Measurements from ENCODE around the gene WDR70. TPM values are rescaled to one million over a fixed set of nuclear protein-coding genes. Genes with fewer than 3 reads are reported as not detected.
"Not testable (repeated sequence)": the region's sequence is repeated elsewhere in the genome, so short reads cannot be mapped to it uniquely, and the experiment has no call there.

Gene WDR70
- polyA plus RNA-seq (ENCODE audit: insufficient read length in 10 of 10) = 10 to 100 TPM; 23.1 to 38.8 (median 30.1) TPM
- long read RNA-seq, donor 1, partial matches to known transcripts = 0 of 3 reads
- long read RNA-seq, donor 1, other reads (novel, unspliced or antisense) = 0 of 3 reads
- long read RNA-seq, donor 2, partial matches to known transcripts = 0 of 5 reads
- long read RNA-seq, donor 2, other reads (novel, unspliced or antisense) = 0 of 5 reads
- long read RNA-seq, donor 3 = 0 reads
- long read RNA-seq, donor 4, partial matches to known transcripts = 0 of 2 reads
- long read RNA-seq, donor 4, other reads (novel, unspliced or antisense) = 0 of 2 reads
- long read RNA-seq, donor 5, partial matches to known transcripts = 0 of 3 reads
- long read RNA-seq, donor 5, other reads (novel, unspliced or antisense) = 0 of 3 reads
- long read RNA-seq, donor 6, partial matches to known transcripts = 0 of 5 reads
- long read RNA-seq, donor 6, other reads (novel, unspliced or antisense) = 0 of 5 reads
- long read RNA-seq, donor 7, partial matches to known transcripts = 0 of 4 reads
- long read RNA-seq, donor 7, other reads (novel, unspliced or antisense) = 0 of 4 reads
- long read RNA-seq, donor 8, partial matches to known transcripts = 0 of 5 reads
- long read RNA-seq, donor 8, other reads (novel, unspliced or antisense) = 0 of 5 reads
- long read RNA-seq, donor 9 = 0 reads

DNA sequence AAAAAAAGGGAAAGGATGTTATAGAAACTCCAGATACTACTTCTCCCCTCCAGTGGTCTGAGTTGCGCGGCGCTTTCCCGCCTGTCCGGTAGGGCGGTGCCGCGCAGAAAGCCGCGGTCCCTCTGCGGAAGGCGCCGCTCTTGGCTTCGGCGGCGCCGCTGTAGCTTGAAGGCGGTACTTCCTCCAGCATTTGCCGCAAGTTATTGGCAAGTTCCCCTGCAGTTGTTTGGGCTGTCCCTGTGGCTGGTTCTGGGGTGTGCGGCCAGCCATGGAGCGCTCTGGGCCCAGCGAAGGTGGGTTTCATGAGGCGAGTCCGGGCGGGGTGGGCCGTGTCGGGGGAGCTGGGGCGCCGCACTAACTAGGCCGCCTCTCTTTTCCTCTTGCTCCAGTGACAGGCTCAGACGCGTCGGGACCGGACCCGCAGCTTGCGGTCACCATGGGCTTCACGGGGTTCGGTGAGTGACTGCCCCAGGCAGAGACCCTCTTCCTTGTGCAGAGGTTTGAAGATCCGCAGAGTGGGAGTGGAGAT is at the start of gene WDR70:
Gene WDR70 (plus strand): TSS at position 219 of the 529 bp plus-strand sequence. CDS start 50 bp downstream, at position 269.
- peak; percentile 88 to 96 (median 94) for DNase-seq

DNA sequence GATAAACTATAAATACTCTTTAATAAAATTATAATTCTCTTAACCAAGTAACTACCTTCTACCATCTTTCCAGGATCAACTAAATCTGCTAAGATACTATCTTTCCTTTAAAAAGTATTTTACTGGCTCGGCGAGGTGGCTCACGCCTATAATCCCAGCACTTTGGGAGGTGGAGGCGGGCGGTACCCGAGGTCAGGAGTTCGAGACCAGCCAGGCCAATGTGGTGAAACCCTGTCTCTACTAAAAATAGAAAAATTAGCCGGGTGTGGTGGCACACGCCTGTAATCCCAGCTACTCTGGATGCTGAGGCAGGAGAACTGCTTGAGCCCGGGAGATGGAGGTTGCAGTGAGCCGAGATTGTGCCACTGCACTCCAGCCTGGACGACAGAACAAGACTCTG is 44.4 kb upstream of the WDR70 start:
- not testable (repeated sequence) for DNase-seq

DNA sequence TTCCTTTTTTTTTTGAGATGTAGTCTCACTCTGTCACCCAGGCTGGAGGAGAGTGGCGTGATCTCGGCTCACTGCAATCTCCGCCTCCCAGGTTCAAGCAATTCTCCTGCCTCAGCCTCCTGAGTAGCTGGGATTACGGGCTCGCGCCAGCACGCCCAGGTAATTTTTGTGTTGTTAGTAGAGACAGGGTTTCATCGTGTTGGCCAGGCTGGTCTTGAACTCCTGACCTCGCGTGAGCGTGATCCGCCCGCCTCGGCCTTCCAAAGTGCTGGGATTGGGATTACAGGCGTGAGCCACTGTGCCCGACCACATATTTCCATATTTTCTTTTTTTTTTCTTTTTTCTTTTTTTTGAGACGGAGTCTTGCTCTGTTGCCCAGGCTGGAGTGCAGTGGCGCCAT is 36.4 kb upstream of the WDR70 start:
- not testable (repeated sequence) for DNase-seq

DNA sequence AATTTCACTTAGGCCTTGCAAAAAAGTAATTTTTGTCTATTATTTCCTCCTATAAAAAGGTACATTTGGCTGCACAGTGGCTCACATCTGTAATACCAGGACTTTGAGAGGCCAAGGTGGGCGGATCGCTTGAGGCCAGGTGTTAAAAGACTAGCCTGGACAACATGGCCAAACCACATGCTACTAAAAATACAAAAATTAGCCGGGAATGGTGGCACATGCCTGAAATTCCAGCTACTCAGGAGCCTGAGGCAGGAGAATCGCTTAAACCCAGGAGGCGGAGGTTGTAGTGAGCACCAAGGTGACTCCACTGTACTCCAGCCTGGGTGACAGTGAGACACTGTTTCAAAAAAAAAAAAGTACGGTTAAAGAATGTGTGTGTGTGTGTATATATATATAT is 24.0 kb upstream of the WDR70 start:
- no peak for DNase-seq

DNA sequence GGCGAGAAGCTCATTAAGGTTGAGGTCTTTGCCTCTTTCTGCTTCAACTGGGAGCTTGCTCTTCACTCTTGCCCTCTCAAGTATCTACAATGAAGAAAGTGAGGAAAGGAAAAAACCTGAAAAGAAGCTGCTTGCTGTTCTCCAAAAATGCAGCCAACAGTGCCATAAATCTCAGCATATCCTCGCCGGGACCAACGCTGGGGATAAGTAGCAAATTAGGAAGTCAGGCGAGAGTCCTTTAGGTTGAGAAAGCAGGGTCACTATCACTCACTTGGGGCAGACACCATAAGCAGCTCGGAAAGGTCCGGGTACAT is 8.6 kb upstream of the WDR70 start:
- DNase-seq = peak in 1 of 3 donors; percentile 8

DNA sequence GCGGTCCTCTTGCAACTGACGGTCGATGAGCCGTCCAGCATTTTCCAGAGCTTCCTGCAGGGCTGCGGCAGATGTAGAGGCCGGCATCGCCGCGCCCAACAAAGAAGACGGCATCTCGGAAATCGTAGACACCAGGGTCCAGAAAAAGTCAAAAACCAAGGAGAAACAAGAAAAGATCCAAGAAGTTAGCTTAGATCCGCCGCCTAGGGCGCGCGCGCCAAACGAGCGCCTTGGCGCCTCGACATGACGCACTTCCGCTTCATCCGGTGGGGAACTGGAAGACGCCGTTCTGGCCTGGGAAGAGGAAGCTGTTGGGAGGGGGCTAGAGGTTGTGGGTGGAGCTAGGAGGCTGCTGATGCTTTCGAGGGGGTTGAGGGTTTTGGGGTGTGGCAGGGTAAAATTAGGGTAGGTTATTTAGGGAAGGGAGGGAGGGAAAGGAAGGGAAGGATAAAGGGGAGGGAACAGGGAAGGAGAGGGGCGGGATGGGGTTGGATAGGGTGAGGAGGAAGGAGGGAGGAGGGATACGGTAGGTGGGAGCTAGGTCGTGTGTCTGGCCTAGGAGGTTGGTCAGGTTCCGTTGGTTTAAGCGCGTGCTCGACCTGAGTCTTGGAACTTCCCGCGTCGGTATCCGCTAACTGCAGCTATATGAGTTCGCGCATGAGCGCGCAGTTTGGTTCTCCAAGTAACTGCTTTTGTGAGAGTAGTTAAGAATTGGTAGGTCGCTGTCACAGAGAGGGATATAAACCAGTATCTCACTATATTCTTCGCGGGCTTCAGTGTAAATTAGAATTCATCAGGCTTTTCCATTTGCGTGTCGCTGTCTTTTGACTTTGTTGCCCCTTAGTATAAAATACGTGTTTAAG is 8.0 kb upstream of the WDR70 start, which contains the start of gene NUP155:
Gene NUP155 (minus strand): TSS at position 243 of the 863 bp plus-strand sequence. CDS start 129 bp downstream, at position 114.
- DNase-seq = peak; percentile 95 to 99 (median 98)

DNA sequence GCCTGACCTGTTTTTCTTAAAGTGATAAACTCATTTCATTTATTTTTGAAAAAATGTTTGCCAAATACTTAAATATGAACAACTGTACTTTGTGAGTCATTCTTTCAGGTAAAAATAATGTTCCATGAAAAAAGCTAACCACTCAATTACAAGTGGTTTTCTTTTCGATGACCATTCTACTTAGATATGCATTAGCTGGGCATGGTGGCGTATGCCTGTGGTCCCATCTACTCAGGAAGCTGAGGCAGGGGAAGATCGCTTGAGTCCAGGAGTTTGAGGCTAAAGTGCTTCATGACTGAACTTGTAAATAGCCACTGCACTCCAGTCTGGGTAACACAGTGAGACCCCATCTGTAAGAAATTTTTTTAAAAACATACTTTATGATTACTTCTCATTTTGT is 4.0 kb upstream of the WDR70 start:
- DNase-seq = no peak

DNA sequence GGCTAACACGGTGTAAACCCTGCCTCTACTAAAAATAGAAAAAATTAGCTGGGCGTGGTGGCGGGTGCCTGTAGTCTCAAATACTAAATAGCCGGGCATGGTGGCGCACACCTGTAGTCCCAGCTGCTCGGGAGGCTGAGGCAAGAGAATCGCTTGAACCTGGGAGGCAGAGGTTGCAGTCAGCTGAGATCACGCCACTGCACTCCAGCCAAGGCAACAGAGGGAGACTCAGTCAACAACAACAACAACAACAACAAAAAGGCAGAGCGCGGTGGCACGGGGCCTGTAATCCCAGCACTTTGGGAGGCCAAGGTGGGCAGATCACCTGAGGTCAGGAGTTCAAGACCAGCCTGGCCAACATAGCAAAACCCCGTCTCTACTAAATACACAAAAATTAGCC is 1.1 kb upstream of the WDR70 start:
- not testable (repeated sequence) for DNase-seq

DNA sequence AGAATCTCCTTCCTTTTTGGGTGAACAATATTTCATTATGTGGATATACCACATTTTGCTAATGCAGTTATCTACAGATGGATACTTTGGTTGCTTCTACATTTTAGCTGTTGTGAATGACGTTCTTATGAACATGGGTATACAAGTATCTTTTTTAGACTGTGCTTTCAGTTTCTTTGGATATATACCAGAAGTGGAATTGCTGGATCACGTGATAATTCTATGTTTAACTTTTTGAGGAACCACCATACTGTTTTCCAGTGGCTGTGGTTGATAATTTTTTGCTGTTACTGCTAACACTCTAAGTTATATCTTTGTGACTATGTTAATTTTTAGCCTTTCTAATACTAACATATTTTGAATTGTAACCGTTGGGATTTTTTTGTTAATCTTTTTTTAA is 12.5 kb downstream of the WDR70 start:
- DNase-seq = peak in 1 of 3 donors; percentile 11

DNA sequence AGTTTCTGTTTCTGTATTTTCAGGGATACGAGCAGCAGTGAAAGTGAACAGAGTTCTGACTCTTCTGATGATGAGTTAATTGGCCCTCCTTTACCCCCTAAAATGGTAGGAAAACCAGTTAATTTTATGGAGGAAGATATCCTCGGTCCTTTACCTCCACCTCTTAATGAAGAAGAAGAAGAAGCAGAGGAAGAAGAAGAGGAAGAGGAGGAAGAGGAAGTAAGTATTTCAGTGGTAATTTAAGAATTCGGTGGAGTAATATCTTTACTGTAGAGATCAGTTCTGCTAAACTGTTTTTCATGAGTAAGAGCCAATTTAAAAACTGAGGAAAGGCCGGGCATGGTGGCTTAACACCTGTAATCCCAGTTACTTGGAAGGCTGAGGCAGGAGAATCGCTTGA is 17.2 kb downstream of the WDR70 start:
- no peak for DNase-seq

DNA sequence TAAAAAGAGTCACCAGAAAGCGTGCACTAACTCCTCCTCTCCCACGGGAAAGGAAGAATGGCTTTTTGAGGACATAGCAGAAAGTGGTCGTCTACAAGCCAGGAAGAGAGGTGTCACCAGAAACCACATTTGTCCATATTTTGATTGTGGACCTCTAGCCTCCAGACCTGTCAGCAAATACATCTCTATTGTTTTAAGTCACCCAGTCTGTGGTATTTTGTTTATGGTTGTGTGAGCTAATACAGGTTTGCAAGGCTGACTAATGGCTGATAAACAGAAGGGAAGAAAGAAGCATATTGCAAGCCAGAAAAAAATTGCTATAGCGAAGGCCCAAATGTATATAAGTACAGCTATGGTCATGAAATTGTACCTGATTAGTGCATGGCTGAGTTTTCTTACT is 21.4 kb downstream of the WDR70 start:
- no peak for DNase-seq

DNA sequence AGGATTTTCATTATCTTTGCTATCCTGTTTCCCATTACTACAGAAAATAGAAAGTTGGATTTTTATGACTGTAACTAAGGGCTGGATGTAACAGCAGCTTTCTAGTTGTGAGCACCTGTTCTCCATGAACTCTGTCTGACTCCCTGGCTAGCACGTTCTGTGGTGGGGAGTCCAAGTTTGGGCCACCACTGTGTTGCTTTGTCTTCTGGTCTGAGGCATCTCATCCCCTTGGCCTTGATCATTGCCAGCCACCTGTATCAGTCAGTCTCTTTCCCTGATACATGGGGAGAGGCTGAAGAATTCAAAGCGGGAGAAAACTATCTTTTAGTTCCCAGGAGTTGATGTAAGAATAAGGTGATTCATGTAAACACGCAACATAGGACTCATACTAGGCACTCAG is 33.4 kb downstream of the WDR70 start:
- DNase-seq = peak in 1 of 3 donors; percentile 7

DNA sequence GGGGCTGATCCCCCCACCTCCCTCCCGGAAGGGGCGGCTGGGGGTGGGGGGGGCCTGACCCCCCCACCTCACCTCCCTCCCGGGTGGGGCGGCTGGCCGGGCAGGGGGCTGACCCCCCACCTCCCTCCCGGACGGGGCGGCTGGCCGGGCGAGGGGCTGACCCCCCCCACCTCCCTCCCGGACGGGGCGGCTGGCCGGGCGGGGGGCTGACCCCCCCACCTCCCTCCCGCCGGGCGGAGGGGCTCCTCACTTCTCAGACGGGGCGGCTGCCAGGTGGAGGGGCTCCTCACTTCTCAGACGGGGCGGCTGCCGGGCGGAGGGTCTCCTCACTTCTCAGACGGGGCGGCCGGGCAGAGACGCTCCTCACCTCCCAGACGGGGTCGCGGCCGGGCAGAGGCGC is 36.3 kb downstream of the WDR70 start:
- DNase-seq = not testable (repeated sequence)

DNA sequence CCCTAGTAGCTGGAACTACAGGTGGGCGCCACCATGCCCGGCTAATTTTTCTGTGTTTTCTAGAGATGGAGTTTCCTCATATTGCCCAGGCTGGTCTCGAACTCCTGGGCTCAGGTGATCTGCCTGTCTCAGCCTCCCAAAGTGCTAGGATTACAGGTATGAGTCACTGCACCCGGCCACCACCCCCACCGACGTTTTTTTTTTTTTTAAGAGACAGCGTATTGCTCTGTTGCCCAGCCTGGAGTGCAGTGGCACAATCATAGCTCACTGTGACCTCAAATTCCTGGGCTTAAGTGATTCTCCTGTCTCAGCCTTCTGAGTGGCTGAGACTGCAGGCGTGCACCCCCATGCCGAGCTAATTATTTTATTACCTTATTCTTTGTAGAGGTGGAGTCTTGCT is 38.2 kb downstream of the WDR70 start:
- no peak for DNase-seq

DNA sequence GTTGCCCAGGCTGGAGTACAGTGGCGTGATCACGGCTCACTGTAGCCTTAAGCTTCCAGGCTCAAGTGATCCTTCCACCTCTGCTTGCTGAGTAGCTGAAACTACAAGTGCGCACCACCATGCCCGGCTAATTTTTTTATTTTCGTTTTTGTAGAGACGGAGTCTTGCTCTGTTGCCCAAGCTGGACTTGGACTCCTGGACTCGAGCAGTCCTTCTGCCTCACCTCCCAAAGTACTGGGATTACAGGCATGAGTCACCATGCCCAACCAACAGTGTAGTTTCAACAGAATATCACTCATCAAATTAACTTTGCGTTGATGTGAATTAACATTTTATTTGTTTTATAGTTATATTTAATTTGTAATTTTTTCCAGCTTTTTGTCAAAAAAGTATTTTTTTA is 45.3 kb downstream of the WDR70 start:
- no peak for DNase-seq

DNA sequence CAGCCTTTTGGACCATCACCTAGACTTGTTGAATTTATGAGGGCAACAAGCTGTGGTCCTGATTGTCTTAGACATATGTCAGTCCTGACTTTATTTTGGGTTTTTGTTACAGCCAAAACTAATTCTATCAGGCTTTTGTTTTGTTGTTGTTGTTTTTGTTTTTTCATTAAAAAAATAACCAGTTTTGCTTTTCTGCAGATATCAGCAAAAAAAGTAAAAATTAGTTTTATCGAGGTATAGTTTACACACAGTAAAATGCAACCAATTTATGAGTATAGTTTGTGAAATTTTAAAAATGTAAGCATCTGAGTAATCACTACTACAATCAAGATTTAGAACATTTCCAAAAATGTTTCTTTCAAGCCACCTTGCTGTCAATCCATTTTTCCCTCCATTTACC is 48.9 kb downstream of the WDR70 start:
- no peak for DNase-seq

DNA sequence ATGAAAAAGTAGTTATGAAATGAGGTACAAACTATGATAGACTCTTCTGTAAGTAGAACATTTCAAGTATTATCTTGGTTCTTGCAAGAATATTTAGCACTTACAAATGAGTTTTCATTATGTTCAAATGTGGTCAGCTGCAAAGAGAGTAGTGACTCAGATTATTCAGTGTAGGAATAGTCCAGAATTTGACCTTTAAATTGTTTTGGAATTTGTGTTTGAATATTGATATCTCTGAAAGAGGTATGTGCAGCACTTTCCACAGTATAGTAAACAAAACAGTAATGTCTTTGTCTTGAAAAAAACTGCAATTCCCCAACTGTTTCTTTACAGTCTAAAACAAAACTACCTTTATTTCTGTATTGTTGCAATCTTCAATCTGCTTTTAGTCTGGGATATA is 56.1 kb downstream of the WDR70 start:
- no peak for DNase-seq

DNA sequence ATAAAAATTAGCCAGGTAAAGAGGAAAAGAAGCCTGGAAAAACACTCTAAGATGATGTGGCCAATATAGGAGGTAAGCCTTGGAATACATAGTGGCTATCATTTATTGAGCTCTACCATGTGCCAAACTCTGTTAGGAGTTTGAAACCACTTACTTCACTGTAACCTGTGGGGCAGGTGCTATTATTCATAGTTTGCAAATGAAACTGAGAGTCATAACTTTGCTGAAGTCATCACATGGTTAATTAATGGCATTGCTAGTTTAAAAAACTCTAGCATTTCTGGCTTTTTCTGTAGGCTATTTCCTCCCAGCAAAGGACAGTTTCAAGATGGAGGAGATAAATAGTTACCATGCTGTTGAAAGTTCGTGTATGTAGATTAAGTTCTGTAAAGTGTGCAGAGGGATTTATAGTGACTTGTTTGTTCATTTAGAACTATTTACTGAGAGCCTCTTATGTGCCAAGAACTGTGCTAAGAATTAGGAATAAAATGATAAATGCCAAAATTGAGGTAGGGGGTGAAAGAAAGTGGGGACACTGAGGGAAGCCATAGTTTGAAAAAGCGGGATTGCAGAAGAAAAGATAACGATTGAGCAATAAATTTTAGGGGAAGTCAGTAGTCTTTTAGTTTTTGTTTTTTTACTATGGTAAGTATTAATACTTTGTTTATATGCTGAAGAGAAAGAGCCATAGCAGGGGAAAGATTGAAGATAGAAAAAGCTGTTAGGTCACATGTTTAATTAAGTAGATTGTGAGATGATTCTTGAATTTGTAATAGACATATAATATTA is 57.2 kb downstream of the WDR70 start:
- DNase-seq = no peak

DNA sequence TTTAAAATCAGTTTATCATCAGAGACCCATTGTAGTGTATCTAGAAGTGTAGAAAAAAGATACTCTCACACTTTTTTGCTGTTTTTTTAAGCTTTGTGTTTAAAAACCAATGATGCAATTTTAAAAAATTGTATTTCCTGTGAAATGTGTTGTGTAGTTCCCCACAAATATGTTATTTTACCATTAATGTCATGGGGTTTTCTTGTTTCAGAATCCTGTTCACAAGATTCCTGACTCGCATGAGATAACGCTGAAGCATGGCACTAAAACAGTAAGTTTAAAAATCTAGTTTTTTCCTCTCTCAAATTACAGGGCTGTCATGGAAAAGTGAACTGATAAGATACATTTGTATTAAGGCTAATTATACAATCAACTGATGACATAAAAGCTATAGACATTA is 58.6 kb downstream of the WDR70 start:
- no peak for DNase-seq

DNA sequence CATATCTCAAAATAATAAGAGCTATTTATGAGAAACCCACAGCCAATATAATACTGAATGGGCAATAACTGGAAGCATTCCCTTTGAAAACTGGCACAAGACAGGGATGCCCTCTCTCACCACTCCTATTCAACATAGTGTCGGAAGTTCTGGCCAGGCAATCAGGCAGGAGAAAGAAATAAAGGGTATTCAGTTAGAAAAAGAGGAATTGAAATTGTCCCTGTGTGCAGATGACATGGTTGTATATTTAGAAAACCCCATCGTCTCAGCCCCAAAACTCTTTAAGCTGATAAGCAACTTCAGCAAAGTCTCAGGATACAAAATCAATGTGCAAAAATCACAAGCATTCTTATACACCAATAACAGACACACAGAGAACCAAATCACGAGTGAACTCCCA is 66.7 kb downstream of the WDR70 start:
- DNase-seq = not testable (repeated sequence)

DNA sequence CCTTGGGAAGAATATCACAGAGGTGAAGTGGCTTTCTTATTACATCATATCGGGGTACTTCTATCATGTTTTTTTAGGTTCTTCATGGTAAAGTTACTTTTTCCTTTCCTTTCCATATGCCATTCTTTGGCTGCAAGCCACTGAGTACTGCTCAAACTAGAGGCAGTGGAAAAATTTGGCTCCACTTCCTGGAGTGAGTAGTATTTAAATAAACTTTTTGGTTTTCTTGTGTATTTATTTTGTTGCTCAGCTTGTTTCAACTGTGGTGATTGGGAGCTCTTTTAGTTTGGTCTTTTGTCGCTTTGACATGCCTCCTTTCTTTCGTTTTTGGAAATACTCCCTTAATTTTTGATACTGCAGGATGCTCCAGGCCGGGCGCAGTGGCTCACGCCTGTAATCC is 69.8 kb downstream of the WDR70 start:
- no peak for DNase-seq
